Measurements from ENCODE around the gene PRKCSH.
A peak's percentile ranks its signal among the peaks of the same experiment; 100 is the strongest.
"Not testable (repeated sequence)": the region's sequence is repeated elsewhere in the genome, so short reads cannot be mapped to it uniquely, and the experiment has no call there.

PRKCSH gene

GRCh38 chr19:11452620-11453310, 17.3 kb downstream of the PRKCSH start:
- no peak overlapping the region for H3K4me3 ChIP-seq (ENCODE audit: low read length)
- DNase-seq (ENCODE audit: low read depth), result no peak
- TF ChIP-seq, protein P1, sequence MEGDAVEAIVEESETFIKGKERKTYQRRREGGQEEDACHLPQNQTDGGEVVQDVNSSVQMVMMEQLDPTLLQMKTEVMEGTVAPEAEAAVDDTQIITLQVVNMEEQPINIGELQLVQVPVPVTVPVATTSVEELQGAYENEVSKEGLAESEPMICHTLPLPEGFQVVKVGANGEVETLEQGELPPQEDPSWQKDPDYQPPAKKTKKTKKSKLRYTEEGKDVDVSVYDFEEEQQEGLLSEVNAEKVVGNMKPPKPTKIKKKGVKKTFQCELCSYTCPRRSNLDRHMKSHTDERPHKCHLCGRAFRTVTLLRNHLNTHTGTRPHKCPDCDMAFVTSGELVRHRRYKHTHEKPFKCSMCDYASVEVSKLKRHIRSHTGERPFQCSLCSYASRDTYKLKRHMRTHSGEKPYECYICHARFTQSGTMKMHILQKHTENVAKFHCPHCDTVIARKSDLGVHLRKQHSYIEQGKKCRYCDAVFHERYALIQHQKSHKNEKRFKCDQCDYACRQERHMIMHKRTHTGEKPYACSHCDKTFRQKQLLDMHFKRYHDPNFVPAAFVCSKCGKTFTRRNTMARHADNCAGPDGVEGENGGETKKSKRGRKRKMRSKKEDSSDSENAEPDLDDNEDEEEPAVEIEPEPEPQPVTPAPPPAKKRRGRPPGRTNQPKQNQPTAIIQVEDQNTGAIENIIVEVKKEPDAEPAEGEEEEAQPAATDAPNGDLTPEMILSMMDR (conservative IDR thresholded peaks at IDR 0.05; ENCODE audit: low read length), result no peak

GRCh38 chr19:11453468-11454341, 18.3 kb downstream of the PRKCSH start:
- TF ChIP-seq, protein P1 (conservative IDR thresholded peaks at IDR 0.05; ENCODE audit: low read length), result peak; percentile 31
- no peak overlapping the region for H3K4me3 ChIP-seq (ENCODE audit: low read length)
- no peak for DNase-seq (ENCODE audit: low read depth)

DNA sequence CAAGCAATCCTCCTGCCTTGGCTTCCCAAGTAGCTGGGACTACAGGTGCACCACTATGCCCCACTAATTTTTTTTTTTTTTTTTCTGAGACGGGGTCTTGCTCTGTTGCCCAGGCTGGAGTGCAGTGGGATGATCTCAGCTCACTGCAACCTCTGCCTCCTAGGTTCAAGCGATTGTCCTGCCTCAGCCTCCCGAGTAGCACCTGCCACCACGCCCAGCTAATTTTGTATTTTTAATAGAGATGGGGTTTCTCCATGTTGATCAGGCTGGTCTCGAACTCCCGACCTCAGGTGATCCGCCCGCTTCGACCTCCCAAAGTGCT, 19.8 kb downstream of the PRKCSH start:
- H3K4me3 ChIP-seq (ENCODE audit: low read length); DNase-seq (ENCODE audit: low read depth): not testable (repeated sequence)

DNA sequence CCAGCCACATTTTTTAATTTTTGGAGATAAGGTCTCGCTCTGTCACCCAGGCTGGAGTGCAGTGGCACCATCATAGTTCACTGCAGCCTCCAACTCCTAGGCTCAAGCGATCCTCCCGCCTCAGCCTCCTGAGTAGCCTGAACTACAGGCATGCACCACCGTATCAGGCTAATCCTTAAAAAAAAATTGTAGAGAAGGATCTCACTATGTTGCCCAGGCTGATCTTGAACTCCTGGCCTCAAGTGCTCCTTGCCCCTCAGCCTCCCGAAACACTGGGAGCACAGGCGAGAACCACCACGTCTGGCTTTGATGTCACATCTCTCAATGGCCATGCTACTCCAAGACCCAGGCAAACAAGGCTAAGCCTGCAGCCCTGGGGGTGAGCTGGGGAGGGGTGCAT, 21.2 kb downstream of the PRKCSH start:
- no peak overlapping the region for H3K4me3 ChIP-seq (ENCODE audit: low read length)
- no peak for DNase-seq (ENCODE audit: low read depth)
- TF ChIP-seq, protein P1 (conservative IDR thresholded peaks at IDR 0.05; ENCODE audit: low read length), result no peak

DNA sequence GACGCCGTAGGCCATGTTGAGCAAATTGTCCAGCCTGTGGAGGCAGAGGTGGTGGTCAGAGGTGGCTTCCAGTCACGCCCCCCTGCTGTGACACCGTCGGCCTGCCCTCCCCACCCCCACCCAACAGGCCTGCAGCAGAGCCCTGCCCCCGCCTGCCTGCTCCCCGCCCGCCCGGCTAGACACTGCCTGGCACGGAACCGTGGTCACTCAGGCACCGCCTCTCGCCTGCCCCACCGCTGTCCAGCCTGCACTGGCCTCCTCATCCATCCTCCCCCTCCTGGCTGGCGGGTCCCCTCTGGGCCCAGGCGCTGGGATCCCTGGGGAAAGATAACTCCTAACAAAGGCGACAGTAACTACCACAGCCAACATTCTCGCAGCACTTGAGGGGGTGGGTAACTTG, 21.7 kb downstream of the PRKCSH start:
- DNase-seq (ENCODE audit: low read depth), result no peak
- no peak overlapping the region for H3K4me3 ChIP-seq (ENCODE audit: low read length)
- TF ChIP-seq, protein P1 (conservative IDR thresholded peaks at IDR 0.05; ENCODE audit: low read length), result no peak

DNA sequence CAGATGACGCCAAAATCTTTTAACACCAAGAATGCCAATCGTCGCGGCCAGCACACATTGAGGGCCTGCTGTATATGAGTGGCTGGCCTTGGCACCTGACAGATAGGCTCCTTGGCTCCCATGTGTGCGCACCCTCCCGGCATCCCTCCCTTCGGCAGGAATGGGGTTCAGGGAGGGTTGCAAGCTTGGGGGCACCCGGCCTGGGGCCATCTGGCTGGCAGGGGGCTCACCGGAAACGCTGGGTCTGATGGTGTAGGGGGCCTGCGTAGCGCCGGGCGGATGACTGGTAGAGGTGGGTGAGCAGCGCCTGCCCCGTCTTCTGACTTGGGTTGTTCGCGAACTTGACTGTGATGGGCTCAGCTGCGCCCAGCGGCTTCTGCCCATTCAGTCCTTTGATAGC, 22.4 kb downstream of the PRKCSH start:
- TF ChIP-seq, protein P1 (conservative IDR thresholded peaks at IDR 0.05; ENCODE audit: low read length), result no peak
- DNase-seq (ENCODE audit: low read depth), result no peak
- H3K4me3 ChIP-seq (ENCODE audit: low read length), result no peak overlapping the region

DNA sequence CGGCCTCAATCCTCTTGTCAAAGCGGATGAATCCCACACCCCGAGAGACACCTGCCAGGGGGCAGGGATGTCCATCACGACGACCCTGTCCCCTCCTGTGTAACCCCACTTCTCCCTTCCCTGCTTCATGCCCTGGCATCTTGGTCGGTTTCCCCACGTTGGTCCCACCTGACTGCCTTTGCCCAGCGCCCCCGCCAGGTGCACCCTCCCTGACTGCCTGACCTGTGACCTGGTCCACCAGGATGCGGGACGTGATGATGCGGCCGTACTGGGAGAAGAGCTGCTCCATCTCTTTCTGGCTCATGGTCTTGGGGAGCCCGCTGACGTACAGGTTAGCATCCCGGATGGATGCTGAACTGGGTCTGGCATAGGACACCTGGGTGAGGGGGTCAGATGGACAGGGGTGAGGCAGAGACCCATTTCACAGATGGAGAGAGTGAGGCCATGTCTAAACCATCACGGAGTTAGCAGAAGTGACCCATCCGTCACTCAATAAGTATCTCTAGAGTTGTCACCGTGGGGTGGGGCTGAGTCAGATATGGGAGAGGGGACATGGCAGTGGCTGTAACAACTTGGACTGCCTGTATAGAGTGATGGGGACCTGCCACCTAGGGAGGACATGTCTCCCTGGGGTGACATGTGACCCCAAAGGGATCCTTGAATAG, 22.9 kb downstream of the PRKCSH start:
- TF ChIP-seq, protein P1 (conservative IDR thresholded peaks at IDR 0.05; ENCODE audit: low read length), result no peak
- DNase-seq (ENCODE audit: low read depth), result no peak
- no peak overlapping the region for H3K4me3 ChIP-seq (ENCODE audit: low read length)

GRCh38 chr19:11458912-11459311, 23.5 kb downstream of the PRKCSH start:
- not testable (repeated sequence) for DNase-seq (ENCODE audit: low read depth); H3K4me3 ChIP-seq (ENCODE audit: low read length)
